ENCODE results near the gene SLC9A3. TPM values are rescaled to one million over a fixed set of nuclear protein-coding genes. Genes with fewer than 3 reads are reported as not detected.
"Not testable (repeated sequence)": the region's sequence is repeated elsewhere in the genome, so short reads cannot be mapped to it uniquely, and the experiment has no call there.

Gene SLC9A3
- total RNA-seq, 4 donors from 2014 or later = 2.4 to 3.8 (median 3.5) TPM

- WGBS, 2 donors = 56 to 74% methylated on average over 14 to 15 of the region's 21 CpGs
- TF ChIP-seq POLR2A (IDR thresholded peaks at IDR 0.05) (no peak), CTCF (IDR thresholded peaks at IDR 0.05) (no peak)
- peaks cover 0 to 11% (median 0%) of the 10 kb centered on the region in 3 donors for H3K4me1 ChIP-seq
- intact Hi-C loops (cut with DNase I) = no loop called here
- no peak overlapping the region for H3K27ac ChIP-seq
- DNase-seq = no peak
- no peak overlapping the region for H3K4me3 ChIP-seq
- no peaks in the 10 kb centered on the region for H3K36me3 ChIP-seq
- no peaks in the 10 kb centered on the region for H3K9me3 ChIP-seq
- H3K27me3 ChIP-seq = peaks cover 0 to 68% (median 0%) of the 10 kb centered on the region in 4 donors
Measured at GRCh38 chr5:489689-490080, 34.6 kb downstream of the SLC9A3 start.

- no peak for DNase-seq
- 64 to 80% methylated on average over 1 to 18 of the region's 40 CpGs for WGBS, 2 donors
- peaks cover 0 to 11% (median 0%) of the 10 kb centered on the region in 3 donors for H3K4me1 ChIP-seq
- no peak overlapping the region for H3K4me3 ChIP-seq
- intact Hi-C loops (cut with DNase I) = no loop called here
- H3K36me3 ChIP-seq = no peaks in the 10 kb centered on the region
- H3K27me3 ChIP-seq = peaks cover 0 to 67% (median 0%) of the 10 kb centered on the region in 4 donors
- TF ChIP-seq POLR2A (IDR thresholded peaks at IDR 0.05) = no peak
- no peak for TF ChIP-seq CTCF (IDR thresholded peaks at IDR 0.05)
- H3K9me3 ChIP-seq = no peaks in the 10 kb centered on the region
- no peak overlapping the region for H3K27ac ChIP-seq
Measured at GRCh38 chr5:488744-489688, 35.2 kb downstream of the SLC9A3 start.

GRCh38 chr5:488241-488640 lies 36.0 kb downstream of the SLC9A3 start:
- WGBS, 2 donors = 95% methylated on average over 14 of the region's 33 CpGs; no CpG with 5 or more reads in 1 of the 2 donors
- no peaks in the 10 kb centered on the region for H3K36me3 ChIP-seq
- H3K9me3 ChIP-seq = no peaks in the 10 kb centered on the region
- H3K27me3 ChIP-seq = peaks cover 0 to 66% (median 0%) of the 10 kb centered on the region in 4 donors
- no peak overlapping the region for H3K4me3 ChIP-seq
- peaks cover 0 to 11% (median 0%) of the 10 kb centered on the region in 3 donors for H3K4me1 ChIP-seq
- intact Hi-C loops (cut with DNase I) = no loop called here
- TF ChIP-seq CTCF (IDR thresholded peaks at IDR 0.05) = no peak
- TF ChIP-seq POLR2A (IDR thresholded peaks at IDR 0.05) = no peak
- no peak overlapping the region for H3K27ac ChIP-seq
- no peak for DNase-seq

- H3K27me3 ChIP-seq = peaks cover 0 to 67% (median 0%) of the 10 kb centered on the region in 4 donors
- H3K4me3 ChIP-seq; DNase-seq; H3K27ac ChIP-seq; intact Hi-C loops (cut with DNase I); H3K9me3 ChIP-seq; H3K36me3 ChIP-seq: not testable (repeated sequence)
- peaks cover 0 to 11% (median 0%) of the 10 kb centered on the region in 3 donors for H3K4me1 ChIP-seq
- WGBS, 2 donors = 94 to 98% methylated on average over 13 to 15 of the region's 22 CpGs
Measured at GRCh38 chr5:486597-486996, 37.7 kb downstream of the SLC9A3 start.

- WGBS, 2 donors = 13% methylated on average over 9 of the region's 23 CpGs; no CpG with 5 or more reads in 1 of the 2 donors
- no peak for DNase-seq
Measured at GRCh38 chr5:485946-486491, 38.2 kb downstream of the SLC9A3 start.

More at GRCh38 chr5:485946-486491, 38.2 kb downstream of the SLC9A3 start:
- Histone ChIP-seq H3K27me3 (peaks cover 0 to 67% (median 0%) of the 10 kb centered on the region in 4 donors), H3K4me3 (no peak overlapping the region), H3K27ac (no peak overlapping the region), H3K9me3 (no peaks in the 10 kb centered on the region), H3K36me3 (no peaks in the 10 kb centered on the region), H3K4me1 (peaks cover 0 to 11% (median 0%) of the 10 kb centered on the region in 3 donors)
- TF ChIP-seq CTCF (IDR thresholded peaks at IDR 0.05) (no peak), POLR2A (IDR thresholded peaks at IDR 0.05) (no peak)
- intact Hi-C loops (cut with DNase I) = no loop called here

Measured in esophagus squamous epithelium (tissue), 5 donors.